Dermis blood vessel endothelial cell (primary cell): Measurements from ENCODE around the gene BACE2. TPM values are rescaled to one million over a fixed set of nuclear protein-coding genes. Genes with fewer than 3 reads are reported as not detected.
"Not testable (repeated sequence)": the region's sequence is repeated elsewhere in the genome, so short reads cannot be mapped to it uniquely, and the experiment has no call there.

Experiments
- DNase-seq: peaks from one replicate; pipeline ENCODE4 v3.0.0; 2010
- total RNA-seq: library from RNA; depleted of rRNA; stranded (reverse); fragments of >200 nt; gene quantifications from 2 replicates; pipeline ENCODE4 v1.2.3, GENCODE V29; 2014

BACE2 gene
- total RNA-seq, 1 donor from 2014 or later: 696 TPM

- DNase-seq: no peak
Observed at GRCh38 chr21:41282412-41282811, 114.5 kb downstream of the BACE2 start.

GRCh38 chr21:41283211-41283818 is 115.4 kb downstream of the BACE2 start:
- peak; percentile 84 for DNase-seq

GRCh38 chr21:41289431-41289830 is 121.5 kb downstream of the BACE2 start:
- DNase-seq: no peak

GRCh38 chr21:41290106-41290799 is 122.3 kb downstream of the BACE2 start:
- no peak for DNase-seq

GRCh38 chr21:41294548-41295231 is 126.7 kb downstream of the BACE2 start:
- no peak for DNase-seq

- DNase-seq: no peak
Observed at GRCh38 chr21:41295721-41296254, 127.8 kb downstream of the BACE2 start.

GRCh38 chr21:41302976-41303375 is 135.0 kb downstream of the BACE2 start:
- DNase-seq: peak; percentile 3

- DNase-seq: no peak
Observed at GRCh38 chr21:41304068-41304720, 136.2 kb downstream of the BACE2 start.

GRCh38 chr21:41307219-41307618 is 139.3 kb downstream of the BACE2 start:
- DNase-seq: no peak

- not testable (repeated sequence) for DNase-seq
Observed at GRCh38 chr21:41313285-41314164, 145.6 kb downstream of the BACE2 start.

GRCh38 chr21:41315726-41316125 is 147.8 kb downstream of the BACE2 start:
- DNase-seq: no peak

GRCh38 chr21:41316200-41317062 is 148.5 kb downstream of the BACE2 start, which contains the start of gene FAM3B:
Gene FAM3B (plus strand): TSS chr21:41316801. CDS start chr21:41316880, 79 bp downstream.
- no peak for DNase-seq

- DNase-seq: no peak
Observed at GRCh38 chr21:41317063-41317392, 149.1 kb downstream of the BACE2 start.

GRCh38 chr21:41317458-41317857 is 149.5 kb downstream of the BACE2 start:
- DNase-seq: no peak

- DNase-seq: no peak
Observed at GRCh38 chr21:41318218-41318617, 150.3 kb downstream of the BACE2 start.

- DNase-seq: no peak
Observed at GRCh38 chr21:41319273-41319672, 151.3 kb downstream of the BACE2 start.

GRCh38 chr21:41321211-41321907 is 153.4 kb downstream of the BACE2 start:
- DNase-seq: no peak

- DNase-seq: no peak
Observed at GRCh38 chr21:41321908-41322495, 154.0 kb downstream of the BACE2 start.

- no peak for DNase-seq
Observed at GRCh38 chr21:41322496-41323382, 154.8 kb downstream of the BACE2 start.
